Activated effector memory CD4-positive, alpha-beta T cell treated with Interleukin-2 at 50 U/mL for 16 hours (primary cell): Measurements from ENCODE around the gene ASS1.
"Not testable (repeated sequence)": the region's sequence is repeated elsewhere in the genome, so short reads cannot be mapped to it uniquely, and the experiment has no call there.

Experiments used
- DNase-seq: peaks from one replicate; pipeline ENCODE4 v3.0.0-alpha.2; 2020

Gene ASS1

DNA sequence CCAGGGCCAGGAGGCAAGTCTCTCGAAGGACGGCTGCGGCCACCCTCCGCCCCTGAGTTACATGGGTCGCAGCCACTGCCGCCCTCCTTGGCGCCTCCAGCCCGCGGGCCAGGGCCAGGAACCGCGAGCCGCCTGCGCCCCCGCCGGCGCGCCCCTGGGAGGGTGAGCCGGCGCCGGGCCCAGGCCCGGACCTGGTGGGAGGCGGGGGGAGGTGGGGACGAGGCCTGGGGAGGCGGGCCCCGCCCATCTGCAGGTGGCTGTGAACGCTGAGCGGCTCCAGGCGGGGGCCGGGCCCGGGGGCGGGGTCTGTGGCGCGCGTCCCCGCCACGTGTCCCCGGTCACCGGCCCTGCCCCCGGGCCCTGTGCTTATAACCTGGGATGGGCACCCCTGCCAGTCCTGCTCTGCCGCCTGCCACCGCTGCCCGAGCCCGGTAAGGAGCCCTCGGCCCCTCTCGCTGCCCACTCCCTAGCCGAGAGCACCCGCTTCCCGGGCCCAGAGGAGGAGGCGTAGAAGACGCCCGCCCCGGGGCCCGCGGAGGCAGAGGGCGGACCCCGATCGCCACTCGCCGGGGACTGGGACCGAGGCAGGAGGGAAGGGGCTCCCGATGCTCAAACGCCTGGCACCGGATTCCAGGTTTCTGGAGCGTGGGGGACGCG lies at the start of gene ASS1:
Gene ASS1 (plus strand): TSS at position 397 of the 657 bp plus-strand sequence. CDS start 7,268 bp downstream, outside the sequence.
- peak; percentile 13 for DNase-seq

DNA sequence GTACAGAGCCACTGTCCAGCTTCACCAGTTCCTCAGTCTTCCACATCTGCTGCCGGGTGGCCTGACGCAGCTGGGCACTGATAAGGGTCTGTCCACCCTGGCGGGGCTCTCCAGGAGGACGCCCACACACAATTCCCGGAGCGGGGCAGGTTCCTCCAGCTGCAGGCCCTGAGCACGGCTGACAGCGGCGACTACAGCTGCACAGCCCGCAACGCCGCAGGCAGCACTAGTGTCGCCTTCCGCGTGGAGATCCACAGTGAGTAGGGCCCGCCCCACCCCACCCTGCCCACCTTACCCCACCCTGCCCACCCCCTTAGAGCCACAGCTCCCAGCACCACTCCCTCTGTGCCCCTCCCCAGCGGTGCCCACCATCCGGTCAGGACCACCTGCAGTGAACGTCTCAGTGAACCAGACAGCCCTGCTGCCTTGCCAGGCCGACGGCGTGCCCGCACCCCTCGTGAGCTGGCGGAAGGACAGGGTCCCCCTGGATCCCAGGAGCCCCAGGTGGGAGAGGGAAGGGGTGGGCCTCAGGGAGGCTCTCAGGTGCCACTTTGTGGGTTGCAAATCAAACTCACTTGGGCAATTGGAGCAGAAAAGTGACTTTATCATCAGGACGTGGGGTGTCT lies 48.8 kb upstream of the ASS1 start:
- DNase-seq = no peak

DNA sequence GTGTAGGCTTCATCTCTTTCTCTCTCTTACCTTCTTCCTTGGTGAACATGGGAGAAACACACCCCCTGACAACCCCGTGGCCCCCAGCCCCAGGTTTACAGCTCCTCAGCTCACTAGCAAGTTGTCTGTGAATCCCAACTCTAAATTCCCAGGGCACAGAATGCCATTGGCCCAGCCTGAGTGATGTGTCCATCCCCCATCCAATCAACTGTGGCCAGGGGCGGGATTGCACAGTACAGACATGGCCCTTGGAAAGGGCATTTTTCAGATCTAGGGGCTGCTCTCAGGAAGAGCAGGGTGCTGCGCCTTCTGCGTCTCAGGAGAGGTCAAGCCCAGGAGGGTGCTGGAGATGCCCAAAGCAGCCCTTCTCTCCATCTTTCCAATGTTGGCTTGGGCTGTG lies 48.2 kb upstream of the ASS1 start:
- DNase-seq = no peak

- DNase-seq = no peak
Observed at GRCh38 chr9:130398487-130399240, 46.1 kb upstream of the ASS1 start.

DNA sequence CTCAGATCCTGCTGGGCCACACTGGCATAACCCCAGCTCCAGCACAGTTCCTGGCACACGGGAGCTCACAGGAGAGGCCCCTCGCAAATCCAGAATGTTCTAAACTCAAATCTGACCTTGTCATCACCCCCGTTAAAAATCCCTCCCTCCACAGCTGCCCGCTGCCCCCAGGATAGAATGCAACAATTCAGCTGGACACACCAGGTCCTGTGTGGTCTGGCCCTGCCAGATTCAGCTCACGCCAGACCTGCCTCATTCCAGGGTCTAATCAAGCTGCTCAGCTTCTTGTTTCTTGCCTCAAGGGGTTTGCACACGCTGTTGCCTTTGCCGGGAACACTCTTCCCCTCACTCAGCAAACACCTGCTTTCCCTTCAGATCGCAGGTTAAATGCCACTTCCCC lies 45.0 kb upstream of the ASS1 start:
- no peak for DNase-seq

GRCh38 chr9:130400870-130401269 lies 43.9 kb upstream of the ASS1 start:
- no peak for DNase-seq

GRCh38 chr9:130401742-130402141 lies 43.0 kb upstream of the ASS1 start:
- not testable (repeated sequence) for DNase-seq

- DNase-seq = no peak
Observed at GRCh38 chr9:130402243-130402642, 42.5 kb upstream of the ASS1 start.

- no peak for DNase-seq
Observed at GRCh38 chr9:130402645-130403440, 41.9 kb upstream of the ASS1 start.

GRCh38 chr9:130405657-130406257 lies 39.0 kb upstream of the ASS1 start:
- DNase-seq = no peak

- no peak for DNase-seq
Observed at GRCh38 chr9:130406278-130406895, 38.4 kb upstream of the ASS1 start.

DNA sequence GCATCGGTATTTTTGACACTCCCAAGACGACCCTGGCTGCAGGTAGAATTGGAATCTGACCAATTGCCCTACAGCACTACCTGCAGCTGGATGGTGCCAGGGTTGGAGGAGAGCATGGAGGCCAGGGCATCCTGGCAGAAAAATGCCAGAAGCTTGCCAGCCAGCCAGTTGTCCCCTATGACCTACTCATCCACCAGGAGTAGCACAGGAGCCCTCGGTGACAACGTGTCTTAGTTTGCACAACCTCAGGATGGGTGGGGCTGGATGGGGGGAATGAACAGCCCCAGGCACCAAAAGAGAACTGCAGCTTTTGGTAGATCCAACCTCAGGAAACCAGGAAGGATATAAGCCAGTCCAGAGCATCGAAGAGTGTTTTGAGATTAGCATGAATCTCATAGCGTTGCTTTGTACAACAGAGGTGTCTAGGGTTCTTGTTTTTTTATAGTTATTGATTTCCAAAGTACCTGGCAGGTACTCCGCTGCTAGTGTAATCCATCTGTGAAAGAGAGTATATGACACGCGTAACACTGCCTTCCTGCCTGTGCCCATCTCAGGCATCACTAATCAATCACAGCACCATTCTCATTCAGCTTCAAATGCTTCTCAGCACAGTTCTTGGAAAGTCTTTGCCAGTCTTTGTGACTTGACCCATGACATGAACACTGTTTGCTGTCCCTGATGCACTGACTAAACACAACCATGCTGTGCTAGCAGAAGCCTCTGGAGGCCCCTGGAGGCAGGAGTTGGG lies 36.7 kb upstream of the ASS1 start:
- no peak for DNase-seq

DNA sequence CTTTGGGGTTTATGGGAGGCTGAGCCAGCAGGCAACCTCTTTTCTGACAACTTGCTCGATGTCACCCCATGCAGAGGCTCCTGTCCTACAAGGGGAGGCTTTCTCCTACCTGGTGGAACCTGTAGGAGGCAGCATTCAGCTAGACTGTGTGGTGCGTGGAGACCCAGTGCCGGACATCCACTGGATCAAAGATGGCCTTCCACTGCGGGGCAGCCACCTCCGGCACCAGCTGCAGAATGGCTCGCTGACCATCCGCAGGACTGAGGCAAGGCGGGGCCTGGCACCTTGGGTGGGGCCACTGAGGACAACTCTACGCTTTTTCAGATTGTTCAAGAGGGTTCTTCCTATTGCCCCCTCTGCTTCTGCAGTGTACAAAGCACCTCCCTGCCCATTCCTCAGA lies 36.1 kb upstream of the ASS1 start:
- no peak for DNase-seq

DNA sequence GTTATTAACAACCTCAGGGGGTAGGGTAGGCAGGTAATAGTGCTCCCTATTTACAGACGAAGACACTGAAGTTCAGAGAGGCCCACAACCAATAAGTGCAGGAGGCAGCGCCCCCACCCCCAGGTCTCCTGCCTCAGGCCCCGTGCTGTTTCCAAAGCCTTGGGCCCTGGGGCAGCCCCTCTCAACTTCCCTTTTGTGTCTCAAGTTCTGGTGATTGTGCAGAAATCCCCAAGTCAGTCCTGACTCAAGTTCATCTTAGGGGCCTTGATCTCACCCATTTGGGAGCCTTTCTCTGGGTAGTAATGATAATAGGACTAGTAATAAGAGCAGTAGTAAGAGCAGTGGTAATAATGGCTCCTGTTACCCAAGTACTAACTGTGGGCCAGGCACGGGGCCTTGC lies 35.5 kb upstream of the ASS1 start:
- no peak for DNase-seq

- DNase-seq = no peak
Observed at GRCh38 chr9:130410443-130410842, 34.3 kb upstream of the ASS1 start.

DNA sequence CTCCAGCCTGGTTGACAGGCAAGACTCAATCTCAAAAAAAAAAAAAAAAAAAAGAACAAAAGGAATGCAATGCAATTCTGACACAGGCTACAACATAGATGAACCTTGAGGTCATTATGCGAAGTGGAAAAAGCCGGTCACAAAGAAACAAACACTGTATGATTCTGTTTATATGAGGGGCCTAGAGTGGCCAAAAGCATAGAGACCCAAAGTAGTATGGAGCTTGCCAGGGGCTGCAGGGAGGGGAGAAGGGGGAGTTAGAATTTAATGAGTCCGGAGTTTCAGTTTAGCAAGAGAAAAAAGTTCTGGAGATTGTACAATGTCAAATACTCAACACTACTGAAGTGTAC lies 33.2 kb upstream of the ASS1 start:
- no peak for DNase-seq

GRCh38 chr9:130414081-130414731 lies 30.6 kb upstream of the ASS1 start:
- DNase-seq = no peak

DNA sequence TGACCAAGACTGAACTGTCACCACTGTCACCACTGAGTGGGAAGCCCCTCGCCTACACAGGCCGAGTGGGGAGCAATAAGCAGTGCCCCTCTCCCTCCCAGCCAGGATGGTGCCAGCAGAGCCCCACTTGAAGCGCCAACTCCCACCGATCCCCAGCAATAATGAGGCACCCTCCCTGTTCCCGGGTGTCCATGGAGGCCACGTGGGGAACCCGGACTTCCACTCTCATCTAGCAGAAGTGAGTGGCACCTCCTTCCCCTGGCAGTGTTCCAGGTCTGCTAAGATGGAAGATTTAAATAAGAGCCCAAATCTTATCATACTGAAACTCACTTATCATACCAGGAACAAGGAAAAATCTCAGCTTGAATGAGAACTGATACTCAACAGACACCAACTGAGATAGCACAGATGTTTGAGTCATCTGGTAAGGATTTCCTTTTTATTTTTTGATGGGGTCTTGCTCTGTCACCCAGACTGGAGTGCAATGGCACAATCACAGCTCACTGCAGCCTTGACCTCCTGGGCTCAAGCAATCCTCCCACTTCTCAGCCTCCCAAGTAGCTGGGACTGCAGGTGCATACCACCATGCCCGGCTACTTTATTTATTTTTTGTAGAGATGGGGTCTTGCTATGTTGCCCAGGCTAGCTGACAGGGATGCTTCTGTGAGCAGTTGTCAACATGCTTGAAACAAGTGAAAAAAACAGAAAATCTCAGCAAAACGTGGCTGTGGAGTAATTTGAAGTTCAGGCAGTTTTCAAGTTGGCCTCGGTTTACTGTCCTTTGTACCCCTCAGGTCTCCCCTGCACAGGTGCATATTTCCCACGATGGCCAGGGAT lies 29.6 kb upstream of the ASS1 start:
- DNase-seq = no peak

DNA sequence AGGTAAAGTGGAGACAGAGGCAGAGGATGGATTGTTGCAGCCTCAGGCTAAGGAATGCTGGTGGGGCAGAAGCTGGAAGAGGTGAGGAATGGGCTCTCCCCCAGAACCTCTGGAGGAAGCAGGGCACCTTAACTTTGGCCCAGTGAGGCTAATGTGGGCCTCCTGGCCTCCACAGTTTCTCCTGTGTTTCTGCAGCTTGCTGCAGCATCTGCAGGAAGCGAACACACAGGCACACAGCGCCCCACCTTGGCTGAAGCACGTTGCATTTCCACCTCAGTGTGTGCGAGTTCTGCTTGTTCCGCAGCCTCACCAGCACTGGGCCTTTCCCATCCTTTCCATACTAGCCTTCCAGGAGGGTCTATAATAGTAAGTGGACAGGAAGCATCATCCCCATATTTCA lies 27.2 kb upstream of the ASS1 start:
- DNase-seq = no peak

DNA sequence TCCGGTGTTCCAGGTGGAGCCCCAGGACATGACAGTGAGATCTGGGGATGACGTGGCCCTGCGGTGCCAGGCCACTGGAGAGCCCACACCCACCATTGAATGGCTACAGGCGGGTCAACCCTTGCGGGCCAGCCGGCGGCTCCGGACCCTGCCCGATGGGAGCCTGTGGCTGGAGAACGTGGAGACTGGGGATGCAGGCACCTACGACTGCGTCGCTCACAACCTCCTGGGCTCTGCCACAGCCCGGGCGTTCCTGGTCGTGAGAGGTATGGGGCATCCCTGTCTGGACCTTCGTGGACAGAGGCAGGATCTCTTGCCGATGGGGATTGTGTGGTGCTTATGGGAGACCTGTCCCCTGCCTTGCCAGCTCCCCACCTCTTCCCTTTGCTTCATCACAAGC lies 26.0 kb upstream of the ASS1 start:
- no peak for DNase-seq
